NCI-H524 treated with DMSO at 0.1 percent for 48 hours (cell line): ENCODE measurements around the gene TUBGCP3.

Source experiments
- DNase-seq: peaks from one replicate; lab custom pipeline; 2025; lab: John Stamatoyannopoulos, UW

TUBGCP3 gene

DNA sequence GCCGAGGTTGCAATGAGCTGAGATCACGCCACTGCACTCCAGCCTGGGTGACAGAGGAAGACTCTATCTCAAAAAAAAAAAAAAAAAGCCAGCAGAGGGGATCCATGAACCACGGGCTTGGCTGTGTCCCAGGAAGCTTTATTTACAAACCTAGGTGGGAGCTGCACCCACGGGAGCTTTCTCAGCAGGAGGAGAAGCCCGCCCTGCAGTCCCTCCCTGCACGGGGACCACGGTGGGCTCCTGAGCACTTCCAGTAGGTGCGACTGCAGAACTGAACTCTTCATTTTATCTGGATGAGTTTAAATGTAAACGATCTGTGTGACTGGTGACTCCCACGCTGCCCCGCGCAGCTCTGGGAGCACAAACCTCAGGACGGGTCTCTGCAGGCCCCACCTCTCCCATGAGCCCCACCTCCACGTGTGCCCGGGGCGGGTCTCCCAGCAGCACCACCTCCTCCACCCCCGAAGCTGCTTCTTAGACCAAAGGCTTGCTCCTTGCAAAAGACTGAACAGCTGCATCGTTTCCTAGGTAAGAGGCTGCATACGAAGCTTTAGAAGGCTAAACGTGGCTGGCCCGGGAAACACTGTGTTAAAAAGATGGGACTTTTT is 145.4 kb downstream of the TUBGCP3 start:
- DNase-seq = peak; percentile 16

DNA sequence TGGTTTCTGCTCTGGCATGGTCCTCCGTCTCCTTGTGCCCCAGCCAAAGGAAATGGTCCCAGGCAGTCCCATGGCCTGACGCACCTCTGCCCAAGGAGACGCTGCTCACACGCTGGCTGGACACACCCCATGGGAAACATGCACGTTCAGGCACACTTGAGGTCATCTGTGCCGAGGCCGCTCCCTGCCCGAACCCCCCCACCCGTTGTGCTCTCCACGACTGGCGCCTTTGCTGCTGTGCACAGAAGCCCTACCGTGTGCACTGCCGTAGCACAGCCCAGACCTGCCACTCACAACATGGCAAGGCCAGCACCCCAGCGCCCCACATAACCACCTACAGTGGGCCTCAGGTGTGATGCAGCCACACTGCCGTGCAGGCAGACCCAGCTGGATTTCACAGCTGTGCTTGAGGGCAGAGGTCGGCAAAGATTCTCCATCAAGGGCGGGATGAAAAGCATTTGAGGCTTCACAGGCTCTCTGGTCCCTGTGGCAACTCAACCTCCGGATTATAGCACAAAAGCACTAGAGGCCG is 146.1 kb downstream of the TUBGCP3 start:
- no peak for DNase-seq

DNA sequence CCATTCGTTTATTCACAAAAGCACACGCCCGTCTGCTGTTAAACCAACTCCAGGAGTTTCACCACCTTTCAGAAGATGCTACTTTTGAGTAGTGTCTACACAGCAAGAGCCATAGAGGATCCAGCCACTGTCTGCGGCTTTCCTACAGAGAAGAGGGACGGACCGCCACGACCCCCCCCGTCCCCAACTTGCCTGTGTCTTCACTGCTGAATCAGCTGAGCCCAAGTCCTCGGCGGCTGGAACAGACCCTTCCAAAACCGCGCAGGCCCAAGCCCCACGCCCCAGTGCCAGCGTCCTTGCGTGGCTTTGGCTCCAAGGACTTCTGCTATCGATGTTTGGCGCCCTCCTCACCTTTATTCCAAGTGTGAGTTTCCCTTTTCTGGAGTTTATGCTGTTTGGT is 146.7 kb downstream of the TUBGCP3 start:
- DNase-seq = no peak

DNA sequence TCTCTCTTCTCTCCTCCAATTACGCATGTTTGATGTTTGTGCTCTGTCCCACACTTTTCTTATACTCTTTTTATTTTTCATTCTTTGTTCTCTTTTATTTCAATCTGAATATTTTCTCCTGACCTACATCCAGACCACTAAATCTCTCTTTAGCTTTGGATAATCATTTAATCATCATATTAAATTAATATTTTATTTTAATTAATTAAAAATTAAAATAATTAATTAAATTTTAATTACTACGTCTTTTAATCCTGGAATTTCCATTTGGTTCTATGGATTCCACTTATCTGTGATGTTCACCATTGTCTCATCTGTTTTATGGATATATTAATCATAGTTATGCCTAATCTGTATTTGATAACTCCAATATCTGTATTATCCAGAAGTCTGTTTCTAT is 149.4 kb downstream of the TUBGCP3 start:
- no peak for DNase-seq

DNA sequence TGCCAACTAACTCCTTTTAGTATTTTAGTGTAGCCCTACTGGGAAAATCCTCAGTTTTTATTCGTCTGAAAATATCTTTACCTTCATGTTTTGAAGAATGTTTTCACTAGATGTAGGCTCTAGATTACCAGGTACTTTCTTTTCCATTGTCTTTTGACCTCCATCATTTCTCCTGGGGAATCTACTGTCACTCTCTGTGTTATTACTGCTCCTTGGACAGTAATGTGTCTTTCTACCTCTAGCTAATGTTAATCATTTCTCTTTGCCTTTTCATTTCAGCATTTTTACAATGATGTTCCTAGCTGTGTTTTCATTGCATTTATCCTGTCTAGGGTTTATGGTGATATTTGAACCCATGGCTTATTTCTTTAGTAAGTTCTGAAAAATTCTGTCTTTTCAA is 149.9 kb downstream of the TUBGCP3 start:
- DNase-seq = no peak

DNA sequence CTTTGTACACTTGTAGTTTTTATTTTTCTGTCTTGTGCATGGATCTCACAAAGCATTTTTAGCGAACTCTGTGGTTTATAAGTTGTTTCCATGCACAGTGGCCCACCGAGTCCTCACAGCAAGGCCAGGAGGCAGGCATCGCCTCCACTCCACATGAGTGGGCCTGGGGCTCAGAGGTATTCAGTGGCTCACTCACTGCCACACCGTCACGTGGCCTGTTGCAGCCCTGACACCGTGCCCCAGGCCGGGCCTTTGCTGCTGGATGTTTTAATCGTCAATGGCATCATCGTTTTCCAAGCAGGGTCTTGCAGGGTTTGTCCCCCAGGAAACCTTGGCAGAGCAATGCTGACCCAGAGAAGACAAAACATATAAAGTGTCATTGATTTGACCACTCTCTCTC is 152.0 kb downstream of the TUBGCP3 start:
- no peak for DNase-seq
